ENCODE data around the gene FARP1.

FARP1 gene

DNA sequence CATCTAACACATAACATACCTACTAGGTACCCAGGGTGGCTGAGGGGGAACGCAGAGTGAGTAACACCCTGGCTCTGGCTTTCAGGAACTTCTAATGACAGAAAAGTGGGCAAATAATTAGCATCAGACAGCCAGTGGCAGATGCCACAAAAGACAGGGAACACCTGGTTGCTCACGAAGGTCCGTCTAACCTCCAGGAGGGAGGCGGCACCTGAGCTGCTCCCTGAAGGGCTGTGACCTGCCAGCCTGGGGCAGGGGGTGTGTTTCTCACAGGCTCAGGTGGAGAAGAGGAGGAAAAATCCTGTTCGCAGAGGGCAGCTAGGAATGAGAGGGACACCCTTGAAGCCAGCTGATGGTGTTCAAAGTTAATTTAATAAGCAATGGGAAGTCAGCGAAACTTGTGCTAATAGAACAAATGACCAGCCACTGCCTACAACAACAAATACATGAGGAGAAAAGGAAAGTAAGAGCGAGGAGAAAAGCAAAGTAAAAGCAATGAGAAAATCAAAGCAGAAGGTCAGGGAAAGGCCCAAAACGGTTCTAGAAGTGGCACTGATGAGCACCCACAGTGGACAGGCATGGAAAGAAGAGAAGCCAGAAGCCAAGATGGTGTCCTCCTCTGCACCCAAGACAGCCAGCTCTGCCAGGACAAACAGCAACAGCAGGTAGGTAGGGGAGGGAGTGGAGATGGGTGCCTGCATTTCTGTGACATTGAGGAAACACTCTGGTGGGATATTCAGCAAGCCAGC, 346.7 kb downstream of the FARP1 start:
- Histone ChIP-seq H3K27me3 (ENCODE audit: control insufficient read depth, insufficient read depth, low read length) (no peaks in the 10 kb centered on the region), H3K4me3 (ENCODE audit: low read depth, low read length) (no peak overlapping the region), H3K27ac (no peak overlapping the region), H3K4me2 (ENCODE audit: low read length) (no peak overlapping the region), H3K4me1 (peaks cover 12% of the 10 kb centered on the region), H3K9ac (no peak overlapping the region), H3K79me2 (peaks cover 22% of the 10 kb centered on the region), H3K36me3 (ENCODE audit: control insufficient read depth, insufficient read depth, low read length) (no peaks in the 10 kb centered on the region), H2AFZ (no peak overlapping the region), H3K9me3 (ENCODE audit: control insufficient read depth, low read length) (no peaks in the 10 kb centered on the region)
- TF ChIP-seq, protein P1, sequence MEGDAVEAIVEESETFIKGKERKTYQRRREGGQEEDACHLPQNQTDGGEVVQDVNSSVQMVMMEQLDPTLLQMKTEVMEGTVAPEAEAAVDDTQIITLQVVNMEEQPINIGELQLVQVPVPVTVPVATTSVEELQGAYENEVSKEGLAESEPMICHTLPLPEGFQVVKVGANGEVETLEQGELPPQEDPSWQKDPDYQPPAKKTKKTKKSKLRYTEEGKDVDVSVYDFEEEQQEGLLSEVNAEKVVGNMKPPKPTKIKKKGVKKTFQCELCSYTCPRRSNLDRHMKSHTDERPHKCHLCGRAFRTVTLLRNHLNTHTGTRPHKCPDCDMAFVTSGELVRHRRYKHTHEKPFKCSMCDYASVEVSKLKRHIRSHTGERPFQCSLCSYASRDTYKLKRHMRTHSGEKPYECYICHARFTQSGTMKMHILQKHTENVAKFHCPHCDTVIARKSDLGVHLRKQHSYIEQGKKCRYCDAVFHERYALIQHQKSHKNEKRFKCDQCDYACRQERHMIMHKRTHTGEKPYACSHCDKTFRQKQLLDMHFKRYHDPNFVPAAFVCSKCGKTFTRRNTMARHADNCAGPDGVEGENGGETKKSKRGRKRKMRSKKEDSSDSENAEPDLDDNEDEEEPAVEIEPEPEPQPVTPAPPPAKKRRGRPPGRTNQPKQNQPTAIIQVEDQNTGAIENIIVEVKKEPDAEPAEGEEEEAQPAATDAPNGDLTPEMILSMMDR (IDR thresholded peaks at IDR 0.05), result no peak

DNA sequence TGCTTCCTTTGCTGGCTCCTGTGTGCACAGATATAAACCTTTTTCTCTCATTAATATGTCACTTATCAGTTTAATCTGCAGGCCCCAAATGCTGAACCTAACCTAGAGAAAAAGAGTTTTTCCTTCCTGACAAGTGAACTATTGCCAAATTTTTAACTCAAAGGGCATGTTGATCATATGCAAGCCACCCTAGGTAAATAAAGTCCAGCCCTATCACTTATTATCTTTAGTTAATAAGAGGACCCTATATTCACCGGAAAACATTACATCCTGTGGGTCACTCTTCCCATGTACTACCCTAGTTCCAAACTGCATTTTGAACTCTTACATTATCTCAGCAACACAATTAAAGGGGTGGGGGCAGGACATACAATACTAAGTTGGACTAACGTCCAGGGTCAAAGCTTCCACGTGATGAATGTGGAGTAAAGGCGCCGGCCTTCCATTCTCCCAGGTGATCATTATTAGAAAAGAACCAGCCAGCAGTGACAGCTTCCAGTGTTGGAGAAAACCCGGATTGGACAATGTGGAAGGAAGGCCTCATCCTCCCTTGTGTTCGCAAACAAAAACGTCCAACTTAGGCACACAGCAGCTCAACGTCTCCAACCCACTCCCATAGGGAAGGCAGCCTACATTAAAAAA, 347.4 kb downstream of the FARP1 start:
- H3K4me3 ChIP-seq (ENCODE audit: low read depth, low read length), result no peak overlapping the region
- TF ChIP-seq, protein P1 (IDR thresholded peaks at IDR 0.05), result no peak
- no peaks in the 10 kb centered on the region for H3K36me3 ChIP-seq (ENCODE audit: control insufficient read depth, insufficient read depth, low read length)
- H3K27ac ChIP-seq, result no peak overlapping the region
- no peaks in the 10 kb centered on the region for H3K27me3 ChIP-seq (ENCODE audit: control insufficient read depth, insufficient read depth, low read length)
- no peak overlapping the region for H3K9ac ChIP-seq
- no peak overlapping the region for H2AFZ ChIP-seq
- peaks cover 5% of the 10 kb centered on the region for H3K4me1 ChIP-seq
- H3K9me3 ChIP-seq (ENCODE audit: control insufficient read depth, low read length), result no peaks in the 10 kb centered on the region
- no peak overlapping the region for H3K4me2 ChIP-seq (ENCODE audit: low read length)
- H3K79me2 ChIP-seq, result peaks cover 22% of the 10 kb centered on the region

DNA sequence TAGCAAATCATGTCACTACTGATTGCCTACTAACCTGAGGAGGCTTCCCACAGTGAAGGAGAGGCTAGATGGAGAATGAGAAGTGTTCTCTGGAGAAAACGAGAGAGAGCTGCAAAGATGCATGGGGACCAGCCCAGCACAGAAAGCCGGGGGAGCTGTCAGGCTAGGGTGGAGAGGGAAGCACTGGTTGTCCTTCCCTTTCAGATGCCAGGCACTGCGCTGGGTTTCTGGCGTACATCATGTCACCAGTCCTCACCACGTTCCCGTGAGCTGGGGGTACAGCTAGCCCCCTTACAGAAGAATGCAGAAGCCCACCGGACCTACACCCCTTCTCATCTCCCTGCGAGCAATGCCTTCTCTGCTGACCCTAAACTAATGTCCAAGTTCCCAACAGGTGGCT, 348.0 kb downstream of the FARP1 start:
- Histone ChIP-seq H3K27me3 (ENCODE audit: control insufficient read depth, insufficient read depth, low read length) (no peaks in the 10 kb centered on the region), H3K4me3 (ENCODE audit: low read depth, low read length) (no peak overlapping the region), H3K9ac (no peak overlapping the region), H3K36me3 (ENCODE audit: control insufficient read depth, insufficient read depth, low read length) (no peaks in the 10 kb centered on the region), H3K4me2 (ENCODE audit: low read length) (no peak overlapping the region), H3K9me3 (ENCODE audit: control insufficient read depth, low read length) (no peaks in the 10 kb centered on the region), H3K27ac (no peak overlapping the region), H3K79me2 (peaks cover 22% of the 10 kb centered on the region), H3K4me1 (peaks cover under 1% of the 10 kb centered on the region), H2AFZ (no peak overlapping the region)
- TF ChIP-seq, protein P1 (IDR thresholded peaks at IDR 0.05), result no peak

DNA sequence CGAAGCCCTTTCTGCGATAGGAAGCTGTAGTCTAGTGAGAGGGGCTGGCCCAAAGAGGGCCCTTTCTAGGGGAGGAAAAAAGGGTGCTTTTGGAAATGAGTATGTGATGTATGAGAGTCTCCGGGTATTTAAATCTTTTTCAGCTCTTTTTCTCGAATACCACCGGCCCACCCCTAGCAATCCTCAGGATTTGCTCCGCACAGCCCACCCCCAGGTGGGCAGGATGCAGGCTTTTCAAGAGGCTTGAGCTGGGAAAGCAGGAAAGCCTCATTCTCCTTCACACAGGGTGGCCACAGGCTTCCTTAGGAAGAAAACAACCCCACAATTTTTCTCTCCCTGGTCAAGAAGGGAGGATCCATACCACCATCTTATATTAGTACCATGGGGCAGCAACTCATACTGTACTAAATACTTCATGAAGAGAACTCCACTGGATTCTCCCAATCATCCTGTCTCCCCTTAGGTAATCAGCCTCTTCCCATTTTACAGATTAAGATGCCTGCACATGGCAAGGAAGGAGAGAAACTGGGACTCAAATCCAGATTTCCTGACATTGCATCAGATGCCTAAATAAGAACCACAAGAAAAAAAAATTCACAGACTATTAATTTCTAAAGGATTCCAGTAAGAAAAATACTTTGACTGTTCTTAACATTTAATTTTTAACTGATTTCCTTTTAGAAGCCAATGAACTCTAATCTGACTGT, 349.6 kb downstream of the FARP1 start:
- Histone ChIP-seq H2AFZ (no peak overlapping the region), H3K4me1 (peaks cover 5% of the 10 kb centered on the region), H3K4me3 (ENCODE audit: low read depth, low read length) (no peak overlapping the region), H3K9me3 (ENCODE audit: control insufficient read depth, low read length) (no peaks in the 10 kb centered on the region), H3K27ac (no peak overlapping the region), H3K27me3 (ENCODE audit: control insufficient read depth, insufficient read depth, low read length) (no peaks in the 10 kb centered on the region), H3K36me3 (ENCODE audit: control insufficient read depth, insufficient read depth, low read length) (no peaks in the 10 kb centered on the region), H3K4me2 (ENCODE audit: low read length) (no peak overlapping the region), H3K79me2 (peaks cover 28% of the 10 kb centered on the region), H3K9ac (no peak overlapping the region)
- TF ChIP-seq, protein P1 (IDR thresholded peaks at IDR 0.05), result no peak

All from parathyroid adenoma (tissue), 2 donors.